Activated CD4-positive, alpha-beta T cell treated with anti-CD3 and anti-CD28 coated beads, Interleukin-2, amount 50 U/mL, for 16 hours (primary cell): ENCODE data around the gene WDR87.

Experiments
- DNase-seq: peaks from one replicate; pipeline ENCODE4 v3.0.0-alpha.2; 2020

The WDR87 gene

GRCh38 chr19:37905946-37906868, at the start of gene WDR87:
TSS of gene WDR87 (minus strand) at chr19:37906594. CDS start at chr19:37898239, 8,355 bp downstream.
- DNase-seq, result peak; percentile 32

GRCh38 chr19:37955986-37956385, 49.6 kb upstream of the WDR87 start:
- no peak for DNase-seq

- DNase-seq, result no peak
Observed at GRCh38 chr19:37954421-37954874, 48.1 kb upstream of the WDR87 start.

GRCh38 chr19:37953918-37954303, 47.5 kb upstream of the WDR87 start:
- DNase-seq, result no peak

- no peak for DNase-seq
Observed at GRCh38 chr19:37953171-37953917, 47.0 kb upstream of the WDR87 start.

GRCh38 chr19:37951816-37952210, 45.4 kb upstream of the WDR87 start:
- no peak for DNase-seq

GRCh38 chr19:37950471-37951175, 44.2 kb upstream of the WDR87 start:
- DNase-seq, result no peak

- DNase-seq, result no peak
Observed at GRCh38 chr19:37948362-37948761, 42.0 kb upstream of the WDR87 start.

GRCh38 chr19:37947778-37948177, 41.4 kb upstream of the WDR87 start:
- DNase-seq, result no peak

- DNase-seq, result no peak
Observed at GRCh38 chr19:37946132-37946531, 39.7 kb upstream of the WDR87 start.

- DNase-seq, result no peak
Observed at GRCh38 chr19:37943480-37943879, 37.1 kb upstream of the WDR87 start.

GRCh38 chr19:37942516-37942902, 36.1 kb upstream of the WDR87 start:
- DNase-seq, result no peak

GRCh38 chr19:37941782-37942515, 35.6 kb upstream of the WDR87 start:
- DNase-seq, result no peak

- no peak for DNase-seq
Observed at GRCh38 chr19:37938353-37938752, 32.0 kb upstream of the WDR87 start.

GRCh38 chr19:37936886-37937285, 30.5 kb upstream of the WDR87 start:
- no peak for DNase-seq

GRCh38 chr19:37936166-37936565, 29.8 kb upstream of the WDR87 start:
- no peak for DNase-seq

GRCh38 chr19:37935341-37935740, 28.9 kb upstream of the WDR87 start:
- DNase-seq, result no peak

- no peak for DNase-seq
Observed at GRCh38 chr19:37933937-37934358, 27.6 kb upstream of the WDR87 start.

- no peak for DNase-seq
Observed at GRCh38 chr19:37932985-37933936, 26.9 kb upstream of the WDR87 start.

GRCh38 chr19:37931881-37932655, 25.7 kb upstream of the WDR87 start:
- DNase-seq, result no peak

GRCh38 chr19:37930416-37930815, 24.0 kb upstream of the WDR87 start:
- no peak for DNase-seq
